GM19193 (cell line): Measurements from ENCODE around the gene ZNF385D.

Experiments used
- POLR2A ChIP-seq: IDR thresholded peaks from 4 replicates; pipeline ENCODE4 v1.6.1; 2011; ENCODE audit not compliant: insufficient read depth, insufficient read length; ENCODE audit errors: extremely low read depth

ZNF385D gene

DNA sequence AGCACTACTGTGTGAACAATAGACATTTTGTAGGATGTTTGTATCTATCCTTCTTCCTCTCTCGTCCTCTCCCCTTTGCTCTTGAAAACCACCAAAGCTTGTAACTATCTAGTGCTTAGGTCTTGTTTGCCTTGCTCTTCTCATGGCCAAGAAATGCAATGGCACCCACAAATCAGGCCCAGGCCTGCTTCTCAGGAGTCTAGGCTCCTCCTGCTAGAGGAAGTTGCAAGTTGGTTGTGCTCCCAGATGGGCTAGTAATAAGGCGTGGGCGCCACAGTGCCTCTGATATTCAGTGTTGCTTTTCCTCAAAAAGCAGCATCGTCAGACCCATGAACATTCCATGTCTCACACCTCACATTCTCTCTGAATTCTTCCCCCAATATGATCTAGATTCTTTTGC is 28.7 kb downstream of the ZNF385D start:
- TF ChIP-seq POLR2A, result no peak

DNA sequence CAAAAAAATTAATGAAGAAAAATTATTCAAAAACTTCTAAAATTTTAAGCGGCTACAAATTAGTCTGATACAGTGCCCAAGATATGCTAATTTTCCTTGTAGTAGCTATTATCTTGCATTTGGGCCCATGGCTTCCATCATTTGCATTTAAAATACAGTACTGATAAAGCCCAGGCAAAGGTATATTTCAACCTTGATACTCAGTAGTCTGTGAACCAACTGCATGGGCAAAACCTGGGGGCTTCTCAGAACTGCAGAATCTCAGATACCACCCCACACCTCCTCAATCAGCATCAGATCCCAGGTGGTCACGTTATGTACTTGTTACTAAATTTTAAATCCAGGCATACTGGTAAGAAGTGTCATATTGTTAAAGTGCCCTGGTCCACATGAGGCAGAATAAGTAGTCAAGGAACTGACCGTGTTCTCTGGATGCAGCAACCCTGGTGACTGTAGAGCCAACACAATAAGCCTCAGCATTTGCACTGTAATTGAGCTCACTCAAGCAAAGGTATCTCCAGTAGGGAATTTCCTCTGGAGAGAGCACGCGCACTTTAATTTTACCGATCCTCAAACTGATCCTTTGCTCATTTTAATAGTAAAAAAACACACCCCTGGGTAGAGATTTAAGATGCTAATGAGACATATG is 31.9 kb downstream of the ZNF385D start:
- no peak for TF ChIP-seq POLR2A

DNA sequence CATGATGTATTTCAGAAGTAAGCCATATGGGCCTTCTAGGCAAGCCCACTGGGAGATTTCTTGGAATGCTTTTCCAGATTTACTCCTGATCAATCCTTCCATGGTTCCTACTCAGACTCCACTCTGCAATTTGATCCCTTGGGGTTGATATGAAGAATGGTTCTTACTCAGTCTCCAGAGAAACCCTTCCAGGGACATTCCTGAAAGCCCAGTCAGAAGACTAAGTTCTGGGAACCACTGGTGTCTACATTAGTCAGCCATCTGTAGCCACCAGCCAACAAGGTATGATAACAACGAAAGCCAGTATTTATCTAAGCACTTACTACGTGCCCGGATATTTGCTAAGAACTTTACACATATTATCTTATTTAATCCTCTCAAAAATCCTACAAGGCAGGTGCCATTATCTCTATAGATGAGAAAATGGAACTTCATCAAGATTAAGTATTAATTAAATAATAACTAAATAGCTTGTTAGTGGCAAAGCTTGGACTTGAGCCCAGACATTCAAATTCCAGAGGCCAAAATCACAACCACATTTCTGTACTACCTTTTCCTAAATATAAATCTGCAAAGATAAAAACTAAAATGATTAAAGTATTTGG is 32.7 kb downstream of the ZNF385D start:
- no peak for TF ChIP-seq POLR2A

DNA sequence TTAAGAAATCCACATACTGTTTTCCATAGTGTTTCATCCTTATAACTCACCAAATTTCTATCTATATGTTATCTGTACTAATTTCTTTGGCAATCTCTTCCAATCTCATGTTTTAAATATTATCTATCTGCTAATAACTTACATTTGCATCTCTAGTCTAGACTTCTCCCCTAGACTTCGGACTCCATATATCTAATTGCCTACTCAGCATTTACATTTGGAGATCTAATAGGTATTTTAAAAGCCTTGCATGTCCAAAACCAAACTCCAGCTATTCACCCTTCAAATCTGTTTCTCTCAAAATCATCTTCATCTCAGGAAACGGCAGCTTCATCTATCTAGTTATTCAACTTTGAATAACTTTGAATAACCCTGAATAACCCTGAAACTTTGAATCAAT is 35.3 kb downstream of the ZNF385D start:
- TF ChIP-seq POLR2A, result no peak

- TF ChIP-seq POLR2A, result no peak
Observed at GRCh38 chr3:21705769-21706168, 45.2 kb downstream of the ZNF385D start.

DNA sequence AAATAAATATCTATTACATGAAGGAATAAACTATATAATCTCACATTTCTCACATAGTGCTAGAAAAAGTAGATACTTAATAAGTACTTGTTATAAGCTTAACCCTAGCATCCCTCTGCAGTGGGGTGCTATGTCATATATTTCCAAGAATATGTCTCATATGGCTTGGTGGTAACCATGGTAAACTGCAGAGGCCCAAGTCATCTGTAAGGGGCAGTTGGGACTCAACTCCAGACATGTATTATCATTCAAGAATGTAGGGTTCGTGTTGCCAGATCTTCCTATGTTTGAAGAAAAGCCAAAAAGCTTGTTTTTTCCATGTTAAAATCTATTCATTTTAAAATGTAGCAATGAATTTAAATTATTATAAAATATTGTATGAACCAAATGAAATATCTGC is 46.2 kb downstream of the ZNF385D start:
- no peak for TF ChIP-seq POLR2A

GRCh38 chr3:21703291-21703690 is 47.7 kb downstream of the ZNF385D start:
- no peak for TF ChIP-seq POLR2A

GRCh38 chr3:21697707-21698106 is 53.3 kb downstream of the ZNF385D start:
- no peak for TF ChIP-seq POLR2A

DNA sequence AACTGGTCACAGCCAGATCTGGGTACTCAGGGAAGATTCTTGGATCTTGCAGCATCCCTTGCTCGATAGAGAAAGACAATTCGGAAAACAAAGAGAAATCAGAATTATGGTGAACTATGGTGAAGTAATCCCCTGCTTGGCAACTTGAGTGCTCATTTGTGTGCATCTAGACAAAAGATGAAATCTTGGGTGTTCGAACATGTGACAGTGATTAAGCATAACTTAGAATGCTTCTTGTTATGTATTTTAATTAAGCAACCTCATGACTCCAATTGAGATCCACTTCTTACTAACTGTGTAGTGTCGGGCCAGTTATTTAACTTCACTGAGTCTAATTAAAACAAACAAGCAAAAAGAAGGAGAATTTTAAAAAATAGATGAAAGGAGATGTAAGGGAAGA is 56.5 kb downstream of the ZNF385D start:
- no peak for TF ChIP-seq POLR2A

GRCh38 chr3:21691036-21691435 is 60.0 kb downstream of the ZNF385D start:
- TF ChIP-seq POLR2A, result no peak

GRCh38 chr3:21682206-21682605 is 68.8 kb downstream of the ZNF385D start:
- TF ChIP-seq POLR2A, result no peak

DNA sequence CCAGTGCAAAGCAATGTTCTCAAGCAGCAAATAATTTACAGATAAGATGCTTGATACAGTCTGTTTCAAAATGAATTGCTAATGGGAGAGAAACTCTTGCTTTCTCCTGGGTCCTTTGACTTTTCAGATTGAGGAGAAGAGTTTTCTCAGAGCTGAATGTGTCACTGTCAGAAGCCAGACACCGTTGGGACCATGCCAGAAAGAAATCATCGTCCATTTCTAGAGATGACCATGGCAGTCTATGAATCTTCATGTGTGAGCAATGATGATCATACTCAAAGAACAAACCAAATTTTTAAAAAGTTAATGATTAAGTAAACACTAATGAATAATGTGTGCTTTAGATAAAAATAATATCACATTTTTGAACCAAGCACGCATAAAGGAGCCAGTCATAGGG is 77.6 kb downstream of the ZNF385D start:
- TF ChIP-seq POLR2A, result no peak

DNA sequence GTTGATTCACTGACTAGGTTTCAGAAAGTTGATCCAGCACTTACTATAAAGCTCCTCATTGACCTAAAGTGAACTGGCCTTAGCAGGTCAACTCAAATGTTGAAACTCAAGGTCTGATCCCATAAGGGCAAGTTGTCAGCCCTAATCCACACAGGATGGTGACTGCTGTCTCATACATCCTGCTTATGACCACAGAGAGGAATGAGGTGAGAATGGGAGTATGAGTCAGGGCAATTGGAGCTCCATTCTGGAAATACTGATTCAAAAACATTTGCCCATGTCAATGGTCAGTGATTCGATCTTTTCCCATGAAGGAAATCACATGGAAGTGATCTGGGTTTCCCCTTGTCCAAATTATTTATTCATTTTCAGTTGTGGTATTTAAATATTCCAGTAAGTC is 78.7 kb downstream of the ZNF385D start:
- TF ChIP-seq POLR2A, result no peak

DNA sequence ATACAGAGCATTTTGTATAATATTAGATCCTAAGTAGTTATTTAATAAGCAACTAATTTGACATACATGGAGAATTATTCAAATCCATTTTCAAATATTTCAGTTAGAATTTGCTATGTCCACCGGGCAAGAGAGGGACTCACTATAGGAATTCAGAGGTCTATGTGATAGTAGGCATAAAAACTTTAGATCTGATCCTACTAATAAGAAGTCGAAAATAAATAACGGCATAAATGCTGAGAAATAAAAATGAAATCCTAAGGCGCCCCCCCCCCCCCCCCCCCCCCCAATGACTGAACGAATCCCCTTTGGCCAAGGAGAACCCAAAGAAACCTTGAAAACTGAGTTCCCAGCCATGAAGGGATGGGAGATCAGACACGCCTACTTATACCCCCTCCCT is 80.6 kb downstream of the ZNF385D start:
- no peak for TF ChIP-seq POLR2A

GRCh38 chr3:21668012-21668411 is 83.0 kb downstream of the ZNF385D start:
- TF ChIP-seq POLR2A, result no peak

- TF ChIP-seq POLR2A, result no peak
Observed at GRCh38 chr3:21665444-21666100, 85.4 kb downstream of the ZNF385D start.

- TF ChIP-seq POLR2A, result no peak
Observed at GRCh38 chr3:21664996-21665395, 86.0 kb downstream of the ZNF385D start.

GRCh38 chr3:21662403-21662802 is 88.6 kb downstream of the ZNF385D start:
- TF ChIP-seq POLR2A, result no peak
